T follicular helper cell (primary cell): Measurements from ENCODE around the gene UQCRC1.

Source experiments
- DNase-seq: peaks from one replicate; pipeline ENCODE4 v3.0.0-alpha.2; 2020; ENCODE audit warnings: low read depth

Gene UQCRC1

DNA sequence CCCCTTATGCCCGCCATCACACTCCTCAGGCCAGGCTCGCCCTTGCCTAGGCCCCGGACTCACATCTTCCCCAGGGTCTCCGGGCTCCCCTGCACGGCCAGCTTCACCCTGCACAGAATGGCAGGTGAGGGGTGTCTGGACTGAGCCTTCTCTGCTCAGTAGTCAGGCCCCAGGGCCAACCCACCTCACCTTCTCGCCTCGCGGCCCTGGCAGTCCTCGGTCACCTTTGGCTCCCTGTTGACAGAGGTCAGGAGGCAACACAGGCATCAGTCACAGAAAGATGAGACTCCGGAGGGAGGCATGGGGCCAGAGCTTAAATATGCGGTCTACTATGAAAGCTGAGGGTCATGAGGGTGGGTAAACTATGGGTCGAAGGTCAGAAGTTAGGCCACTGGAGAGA, 37.5 kb downstream of the UQCRC1 start:
- DNase-seq = no peak

DNA sequence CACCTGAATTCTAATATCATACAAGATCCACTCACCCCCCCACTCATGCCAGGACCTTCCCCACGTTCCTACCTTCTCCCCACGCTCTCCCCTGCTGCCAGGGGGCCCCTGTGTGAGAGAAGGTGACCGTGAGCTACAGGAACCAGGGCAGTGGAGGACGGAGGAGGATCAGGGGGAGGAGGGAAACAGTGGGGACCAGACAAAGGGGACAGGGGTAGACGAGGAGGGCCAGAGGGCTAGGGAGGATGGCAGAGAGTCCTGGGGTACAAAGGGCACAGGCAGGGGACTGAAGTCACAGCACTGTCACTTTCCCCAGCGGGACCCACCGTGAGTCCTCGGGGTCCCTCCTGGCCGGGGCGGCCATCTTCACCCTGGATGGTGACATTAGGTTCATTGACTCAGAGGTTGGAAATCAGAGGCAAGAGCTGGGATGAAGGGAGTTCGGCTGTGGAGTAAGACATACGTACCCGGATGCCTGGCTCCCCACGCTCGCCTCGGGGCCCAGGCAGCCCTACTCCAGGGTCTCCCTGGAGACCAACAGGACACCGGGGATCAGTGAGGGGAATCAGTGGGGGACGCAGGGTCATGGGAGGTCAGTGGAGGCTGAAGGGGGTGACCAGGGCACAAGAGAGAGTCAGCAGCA, 39.5 kb downstream of the UQCRC1 start:
- DNase-seq = no peak

DNA sequence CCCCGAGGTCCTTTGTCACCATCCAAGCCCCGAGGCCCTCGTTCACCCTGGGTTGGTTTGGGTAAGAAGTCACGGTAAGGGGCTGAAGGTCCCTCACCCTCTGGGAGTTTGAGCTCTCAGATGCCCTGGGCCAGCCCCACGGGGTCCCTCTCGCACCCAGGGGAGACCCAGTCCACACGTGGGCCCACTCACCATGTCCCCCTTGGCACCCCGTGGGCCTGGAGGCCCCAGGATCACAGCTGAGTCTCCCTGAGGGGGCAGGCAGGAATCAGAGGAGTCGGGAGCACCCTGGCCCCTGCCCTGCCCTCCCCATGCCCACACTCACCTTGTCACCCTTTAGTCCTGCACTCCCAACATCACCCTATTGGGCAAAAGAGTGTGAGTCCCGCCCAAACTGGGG, 40.0 kb downstream of the UQCRC1 start:
- DNase-seq = no peak

DNA sequence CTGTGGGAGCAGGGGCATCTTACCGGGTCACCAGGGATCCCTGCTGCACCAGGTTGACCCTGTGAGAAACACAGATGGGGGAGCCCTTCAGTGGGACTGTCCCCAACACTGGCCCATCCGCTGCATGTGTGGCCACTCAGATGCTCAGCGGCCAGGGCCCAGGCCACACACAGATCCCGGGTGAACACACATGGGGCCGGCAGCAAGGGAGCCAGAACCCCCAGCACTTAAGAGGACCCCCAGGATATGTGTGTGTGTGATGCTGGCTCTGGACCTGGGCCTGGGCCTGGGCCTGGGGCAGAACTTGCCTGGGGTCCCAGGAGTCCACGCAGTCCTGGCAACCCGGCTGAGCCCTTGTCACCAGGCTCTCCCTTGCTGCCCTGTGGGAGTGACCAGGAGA, 41.0 kb downstream of the UQCRC1 start:
- no peak for DNase-seq

DNA sequence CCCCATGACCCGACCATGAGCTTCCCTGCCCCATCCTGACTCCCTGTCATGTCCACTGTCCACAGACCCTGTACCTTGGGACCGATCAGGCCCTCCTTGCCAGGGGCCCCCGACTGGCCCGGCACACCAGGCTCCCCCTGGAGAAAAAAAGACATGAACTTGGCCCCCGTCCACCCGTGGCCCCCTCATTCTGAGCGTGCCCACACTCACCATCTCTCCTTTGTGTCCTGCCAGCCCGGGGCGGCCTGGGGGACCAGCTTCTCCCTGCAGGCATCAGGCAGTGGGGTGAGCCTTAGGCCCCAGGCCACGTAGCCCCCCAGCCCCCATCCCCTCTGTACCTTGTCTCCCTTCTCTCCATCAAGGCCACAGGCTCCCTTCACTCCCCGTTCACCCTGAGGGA, 41.9 kb downstream of the UQCRC1 start:
- no peak for DNase-seq

DNA sequence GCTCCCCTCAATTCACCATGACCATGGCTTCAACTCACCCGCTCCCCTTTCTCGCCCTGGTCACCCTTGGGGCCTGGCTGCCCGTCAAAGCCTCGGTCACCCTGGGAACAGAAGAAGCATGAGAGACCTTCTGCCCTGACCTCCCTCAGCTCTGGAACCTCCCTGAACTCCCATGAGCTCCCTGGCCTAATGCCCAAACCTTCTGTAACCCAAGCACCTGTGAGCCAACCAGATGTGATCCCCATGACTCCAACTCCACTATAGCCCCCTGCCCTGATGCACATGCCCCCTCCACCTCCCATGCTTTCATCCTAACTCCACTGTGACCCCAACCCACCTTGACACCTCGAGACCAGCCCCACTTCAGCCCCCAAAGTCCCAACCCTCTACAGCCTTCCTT, 42.4 kb downstream of the UQCRC1 start:
- no peak for DNase-seq

DNA sequence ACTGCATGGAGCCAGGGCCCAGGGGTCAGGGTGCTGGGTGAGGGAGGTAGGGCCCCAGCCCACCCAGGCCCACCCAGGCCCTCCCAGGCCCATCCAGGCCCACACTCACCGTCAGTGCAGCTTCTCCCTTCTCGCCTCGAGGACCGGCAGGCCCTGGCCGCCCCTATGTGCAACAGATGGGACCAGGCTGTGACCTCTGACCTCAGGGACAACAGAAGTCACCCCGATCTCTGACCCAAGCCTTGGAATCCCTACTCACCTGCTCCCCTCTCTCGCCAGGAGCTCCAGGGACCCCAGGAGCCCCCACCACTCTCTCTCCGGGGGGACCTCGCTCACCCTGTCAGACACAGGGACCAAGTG, 43.1 kb downstream of the UQCRC1 start:
- no peak for DNase-seq

DNA sequence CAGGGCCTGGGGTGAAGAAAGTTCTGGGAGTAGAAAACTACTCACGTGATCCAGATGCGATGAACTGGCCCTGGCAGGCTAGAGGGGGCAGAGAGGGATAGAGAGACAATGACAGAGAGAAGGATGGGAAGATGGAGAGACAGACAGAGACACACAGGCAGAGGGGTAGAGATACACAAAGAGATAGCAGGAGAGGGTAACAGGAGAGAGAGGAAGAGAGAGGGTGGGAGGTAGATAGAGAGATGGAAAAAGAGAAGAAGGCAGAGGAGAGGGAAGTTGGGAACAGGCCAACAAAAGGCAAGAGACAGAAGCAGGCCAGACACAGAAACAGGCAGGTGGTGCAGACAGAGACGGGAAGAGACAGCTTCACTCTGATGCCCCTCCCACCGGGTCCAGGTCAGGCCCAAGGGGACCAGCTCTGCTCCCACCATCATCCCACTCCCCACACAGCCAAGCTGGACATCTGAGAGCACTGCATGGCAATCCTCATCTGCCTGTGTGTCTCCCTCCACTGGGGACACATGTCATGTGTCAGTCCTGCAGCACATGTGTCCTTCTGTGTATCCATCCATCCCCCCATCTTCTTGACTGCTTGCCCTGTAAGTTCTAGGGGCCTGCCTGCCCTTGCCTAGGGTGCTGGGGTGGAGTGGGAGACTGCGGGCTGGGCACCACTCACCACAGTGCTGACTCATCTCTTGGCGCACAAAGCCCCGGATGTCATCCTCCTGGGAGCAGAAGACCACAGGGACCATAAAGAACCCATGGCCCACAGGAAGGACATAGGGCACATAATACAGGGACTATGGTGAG, 43.6 kb downstream of the UQCRC1 start:
- DNase-seq = no peak

DNA sequence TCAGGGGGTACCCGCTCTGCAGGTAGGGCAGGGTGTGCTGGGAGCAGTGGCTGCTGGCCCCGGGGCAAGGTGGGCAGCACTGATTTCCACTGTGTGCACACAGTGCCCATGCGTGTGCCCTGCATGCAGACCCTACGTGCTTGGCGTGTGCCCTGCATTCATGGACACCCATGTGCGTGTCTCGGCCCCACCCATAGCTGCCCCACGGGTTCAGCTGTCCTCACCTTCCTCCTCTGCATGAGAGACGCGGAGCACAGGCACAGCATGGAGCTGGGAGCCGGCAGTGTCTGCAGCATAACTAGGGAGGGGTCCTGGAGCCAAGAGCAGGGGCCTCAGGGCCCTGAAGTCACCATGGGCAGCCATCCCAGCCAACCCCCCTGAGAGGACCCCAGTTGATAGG, 44.3 kb downstream of the UQCRC1 start:
- no peak for DNase-seq

DNA sequence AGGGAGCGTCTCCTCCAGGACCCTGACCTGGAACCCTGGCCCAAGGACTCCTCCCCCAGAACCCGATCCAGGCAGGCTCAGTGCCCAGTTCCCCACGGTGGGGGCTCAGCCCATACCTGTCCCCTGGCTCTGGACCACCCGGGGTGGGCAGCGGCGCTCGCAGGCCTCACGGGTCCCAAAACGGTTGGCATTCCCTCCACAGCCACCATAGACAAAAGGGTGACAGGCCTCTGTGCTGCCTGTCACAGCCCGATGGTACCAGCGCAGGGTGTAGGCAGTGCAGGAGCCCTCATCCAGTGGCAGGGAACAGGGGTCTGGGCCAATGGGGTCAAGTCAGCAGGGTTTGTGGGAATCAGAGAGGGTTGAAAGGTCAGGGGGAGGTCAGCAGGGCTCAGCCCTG, 44.8 kb downstream of the UQCRC1 start:
- DNase-seq = no peak

DNA sequence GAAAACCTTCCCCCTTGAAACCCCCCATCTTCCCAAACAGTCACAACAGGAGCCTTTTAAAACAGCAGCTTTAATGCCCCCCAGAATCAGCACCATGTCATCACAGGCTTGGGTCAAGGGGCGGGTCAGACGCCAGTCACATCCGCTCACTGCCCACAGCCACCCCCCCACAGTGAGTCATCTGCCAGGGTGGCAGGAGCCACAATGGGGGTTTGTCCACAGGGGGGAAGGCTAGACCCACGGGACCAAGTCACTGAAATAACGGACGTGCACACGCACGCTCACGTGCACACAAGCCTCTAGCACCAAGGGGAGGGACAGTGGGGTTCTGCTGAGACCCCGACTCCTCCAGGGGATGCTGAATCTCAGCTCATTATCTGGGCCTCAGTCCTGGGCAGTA, 45.4 kb downstream of the UQCRC1 start:
- no peak for DNase-seq

DNA sequence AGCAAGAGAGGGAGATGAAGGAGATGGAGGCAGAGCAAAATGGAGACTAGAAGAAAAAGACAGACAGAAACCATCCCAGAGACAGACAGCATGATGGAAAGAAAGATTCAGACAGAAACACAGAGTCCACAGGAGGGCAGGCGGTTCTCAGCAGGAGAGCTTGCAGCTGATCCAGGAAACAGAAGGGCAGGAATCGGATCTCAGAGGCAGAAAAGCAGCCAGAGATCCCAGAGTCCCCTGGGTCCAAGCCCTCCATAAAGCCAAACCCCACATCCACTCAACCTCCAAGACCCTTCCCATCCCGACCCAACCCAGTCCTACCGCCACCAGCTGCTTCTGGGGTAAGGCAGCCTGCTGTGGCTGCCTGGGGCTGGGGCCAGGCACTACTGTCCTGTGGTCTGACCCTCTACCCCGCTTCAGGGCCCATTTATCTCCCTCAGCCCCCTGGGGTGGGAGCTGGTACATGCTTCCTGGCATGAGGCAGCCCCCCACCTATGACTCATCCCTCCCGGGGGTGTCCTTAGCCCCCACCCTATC, 46.0 kb downstream of the UQCRC1 start, which contains the start of gene UCN2:
UCN2 (minus strand) TSS at position 400 of the 537 bp plus-strand sequence. CDS start 657 bp downstream, outside the sequence.
- no peak for DNase-seq

DNA sequence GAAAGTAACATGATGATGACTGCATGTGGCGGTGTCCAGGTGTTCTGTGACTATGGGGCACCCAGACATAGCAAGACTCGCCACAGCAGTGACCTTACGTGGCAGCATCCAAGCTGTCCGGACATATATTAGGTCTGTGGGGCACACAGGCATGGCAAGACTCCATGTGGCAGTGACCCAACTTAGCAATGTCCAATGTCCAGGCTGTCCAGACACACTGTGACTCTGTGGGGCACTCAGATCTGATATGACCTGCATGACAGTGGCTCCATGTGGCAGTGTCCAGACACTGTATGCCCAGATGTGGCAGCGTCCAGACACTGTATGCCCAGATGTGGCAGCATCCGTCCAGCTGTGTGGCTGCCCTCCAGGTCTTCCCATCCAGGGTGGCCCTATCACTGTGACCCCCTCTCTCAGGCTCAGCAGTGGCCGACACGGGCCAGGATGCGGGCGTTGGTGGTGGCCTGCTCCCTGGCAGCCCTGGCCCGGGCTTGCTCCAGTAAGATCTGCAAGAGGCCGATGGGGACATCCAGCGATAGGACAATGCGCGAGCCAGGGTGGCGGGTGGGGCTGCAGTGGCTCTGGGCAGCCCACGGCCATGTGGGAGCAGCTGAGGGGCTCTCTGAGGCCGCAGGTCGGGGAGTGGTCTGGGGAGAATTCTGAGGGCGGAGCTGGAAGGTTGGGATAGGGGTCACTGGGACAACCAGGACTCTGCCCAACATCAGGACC, 46.9 kb downstream of the UQCRC1 start:
- no peak for DNase-seq

DNA sequence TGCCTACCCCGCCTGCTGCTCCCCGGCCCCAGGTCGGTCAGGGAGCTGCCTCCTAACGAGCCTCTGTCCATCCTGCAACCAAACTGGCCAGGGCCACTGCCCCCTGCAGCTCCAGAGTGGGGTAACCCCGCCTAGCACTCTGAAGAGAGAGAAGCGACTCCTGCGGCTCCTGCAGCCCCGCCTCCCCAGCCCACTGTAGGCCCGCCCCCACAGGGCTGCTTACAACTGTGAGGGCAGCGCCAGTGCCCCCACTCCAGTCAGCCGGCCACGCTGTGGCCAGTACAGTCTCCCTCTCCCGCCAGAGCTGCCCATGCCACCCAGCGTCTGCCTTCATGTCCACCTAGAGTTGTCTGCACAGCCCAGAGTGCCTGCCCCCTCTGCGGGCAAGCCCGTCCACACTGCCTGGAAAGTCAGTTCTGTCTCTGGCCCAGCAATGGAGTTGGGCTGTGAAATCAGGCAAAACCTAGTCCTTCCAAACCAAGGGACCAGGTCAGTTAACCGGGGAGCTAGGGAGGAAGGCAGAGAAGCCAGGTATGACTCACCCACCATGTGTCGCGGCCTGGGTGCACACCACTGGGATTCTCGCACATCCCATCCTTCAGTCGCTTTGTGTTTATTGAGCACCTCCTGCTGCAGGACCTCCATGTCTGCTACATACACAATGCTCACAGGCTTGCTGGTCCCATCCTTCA, 48.3 kb downstream of the UQCRC1 start:
- DNase-seq = no peak

DNA sequence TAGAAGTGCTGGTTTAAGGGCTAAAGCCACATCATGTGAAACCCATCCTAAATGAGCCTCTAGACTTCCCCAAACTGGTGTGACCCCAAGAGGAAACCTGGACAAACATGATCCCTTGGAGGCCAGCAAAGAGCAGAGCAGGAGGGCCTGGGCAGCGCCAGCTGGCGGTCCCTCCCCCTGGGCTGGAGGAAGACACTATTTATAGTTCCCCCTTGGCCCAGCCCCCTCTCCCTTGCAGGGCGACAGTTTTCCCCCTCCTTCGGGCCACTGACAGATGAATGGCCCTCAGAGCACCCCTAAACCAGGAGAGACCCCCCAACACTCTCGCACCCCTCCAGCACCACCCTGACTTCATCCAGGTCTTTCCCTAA, 48.8 kb downstream of the UQCRC1 start:
- DNase-seq = no peak

DNA sequence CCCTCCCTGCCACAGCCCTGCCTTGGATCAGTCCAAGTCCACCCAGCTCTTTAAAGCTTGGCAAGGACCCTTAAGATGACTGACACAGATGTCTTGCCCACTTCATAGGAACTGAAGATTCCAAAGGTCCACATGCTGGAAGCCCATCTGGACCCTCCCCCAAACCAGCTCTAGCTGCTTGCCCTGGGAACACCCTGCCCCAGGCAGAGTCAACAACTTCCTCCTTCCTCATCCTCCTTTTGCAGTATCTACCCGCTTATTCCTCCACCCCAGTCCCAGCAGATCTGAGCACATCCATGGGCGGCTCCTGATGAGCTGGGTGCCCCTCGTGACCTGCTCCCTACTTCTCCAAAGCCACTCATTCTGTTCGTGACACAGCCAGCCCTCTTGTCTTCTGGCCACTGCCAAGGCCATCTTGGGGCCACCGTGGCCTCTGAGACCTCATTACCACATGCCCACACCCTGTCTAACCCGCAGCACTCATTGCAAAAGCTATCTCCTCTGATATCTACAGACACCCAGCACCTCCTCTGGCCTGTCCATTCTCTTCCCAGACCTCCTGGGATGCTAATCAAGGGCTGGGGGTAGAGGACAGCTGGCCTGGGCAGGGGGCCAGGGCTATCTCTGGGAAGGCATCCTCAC, 50.8 kb downstream of the UQCRC1 start:
- no peak for DNase-seq

DNA sequence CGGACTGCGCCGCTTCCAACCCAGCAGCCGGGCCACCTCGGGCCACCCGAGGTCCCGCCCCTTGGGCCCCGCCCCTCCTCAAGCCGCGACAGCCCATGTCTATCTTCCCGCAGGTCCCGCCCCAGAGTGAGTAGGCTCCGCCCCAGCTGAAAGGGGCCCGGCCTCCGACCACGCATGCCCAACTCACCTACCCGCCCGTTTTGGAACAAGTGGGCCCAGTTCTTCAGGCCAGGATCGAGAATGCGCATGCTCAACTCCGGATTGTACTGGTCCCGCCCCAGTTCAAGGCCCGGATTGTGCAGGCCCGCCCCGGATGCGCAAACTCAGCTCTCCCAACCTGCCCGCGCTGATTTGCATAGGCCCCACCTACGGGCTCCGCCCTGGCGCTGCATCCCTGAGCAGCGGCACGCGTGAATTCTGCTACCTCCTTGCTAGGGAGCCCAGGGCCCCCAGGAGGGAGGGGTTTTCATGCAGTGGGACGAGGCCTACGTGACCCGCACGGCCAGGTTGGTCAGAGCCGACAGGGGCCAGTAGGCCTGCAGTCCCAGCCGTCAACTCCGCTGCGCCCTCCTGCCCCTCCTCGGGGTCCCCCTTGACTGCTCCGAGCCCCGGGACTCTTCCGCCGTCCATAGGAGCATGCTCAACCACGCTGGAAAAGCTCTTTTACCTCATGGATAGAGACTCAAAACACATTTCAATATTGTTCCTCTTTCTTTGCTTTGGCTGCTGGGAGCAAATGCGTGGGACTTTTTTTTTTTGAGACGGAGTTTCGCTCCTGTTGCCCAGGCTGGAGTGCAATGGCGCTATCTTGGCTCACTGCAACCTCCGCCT, 52.4 kb downstream of the UQCRC1 start, which contains the start of gene PFKFB4:
PFKFB4 (minus strand) TSS at position 8 of the 831 bp plus-strand sequence. CDS start 26 bp downstream, outside the sequence.
- peak; percentile 99 for DNase-seq

DNA sequence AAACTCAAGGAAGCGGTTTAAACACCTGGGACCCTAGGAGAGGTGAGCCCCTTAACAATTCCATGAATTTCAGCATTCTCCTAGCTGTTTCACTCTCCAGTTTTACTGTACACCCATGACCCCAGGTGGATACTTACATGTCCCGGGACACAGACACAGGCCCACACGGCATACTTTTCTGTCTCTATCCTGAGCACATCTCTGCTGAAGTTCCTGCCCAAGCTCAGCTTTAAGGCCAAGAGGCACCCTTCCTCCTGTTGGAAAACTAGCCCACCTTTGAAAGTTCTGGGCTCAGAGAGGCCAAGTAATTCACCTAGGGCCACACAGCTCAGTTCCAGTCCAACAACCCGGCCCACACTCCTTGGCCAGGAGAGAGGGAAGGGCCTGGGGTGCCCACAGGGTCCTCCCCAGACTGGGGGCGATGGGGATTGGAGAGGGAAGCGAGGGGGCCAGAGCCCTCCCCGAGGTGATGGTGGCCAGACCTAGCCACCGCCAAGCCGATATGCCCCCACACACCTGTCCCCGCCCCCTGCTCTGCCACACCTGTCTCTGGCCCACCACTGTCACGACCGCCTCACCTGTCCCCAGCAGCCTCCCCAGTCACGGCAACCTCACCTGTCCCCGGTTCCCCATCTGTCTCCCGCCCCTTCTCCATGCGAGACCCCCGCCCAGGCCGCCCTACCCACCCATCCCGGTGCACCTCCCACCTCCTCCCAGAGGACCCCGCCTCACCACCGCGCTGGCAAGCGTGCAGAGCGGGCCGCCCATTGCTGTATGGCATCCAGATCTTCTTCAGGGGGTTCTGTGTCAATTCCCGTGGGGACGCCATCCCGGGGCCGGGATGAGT, 53.3 kb downstream of the UQCRC1 start:
- no peak for DNase-seq

DNA sequence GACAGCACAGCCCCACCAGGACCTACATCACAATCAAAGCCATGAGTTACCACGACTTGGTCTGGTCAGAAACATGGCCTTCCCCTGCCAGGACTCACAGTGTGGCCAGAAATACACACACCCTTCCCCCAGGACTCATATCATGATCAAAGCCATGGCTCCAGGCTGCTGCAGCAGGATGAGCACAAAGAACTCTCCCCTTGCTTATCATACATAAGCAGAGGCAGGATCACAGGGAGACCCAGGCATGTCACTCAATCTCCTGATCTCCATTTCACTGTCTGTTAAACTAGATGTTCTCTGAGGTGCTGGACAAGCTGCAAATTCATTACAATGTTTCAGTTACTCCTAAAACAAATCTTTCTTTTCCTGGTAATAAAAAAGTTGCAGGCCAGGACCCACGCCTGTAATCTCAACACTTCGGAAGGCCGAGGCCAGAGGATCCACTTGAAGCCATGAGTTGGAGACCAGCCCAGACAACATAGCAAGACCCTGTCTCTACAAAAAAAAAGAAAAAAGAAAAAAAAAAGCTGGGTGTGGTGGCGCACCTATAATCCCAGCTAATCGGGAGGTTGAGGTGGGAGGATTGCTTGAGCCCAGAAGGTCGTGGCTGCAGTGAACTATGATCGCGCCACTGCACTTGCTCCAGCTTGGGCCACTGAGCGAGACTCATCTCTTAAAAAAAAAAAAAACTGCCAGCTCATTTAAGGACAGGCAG, 54.1 kb downstream of the UQCRC1 start:
- DNase-seq = no peak
